ENCODE results near the gene MTREX.

Gene MTREX

DNA sequence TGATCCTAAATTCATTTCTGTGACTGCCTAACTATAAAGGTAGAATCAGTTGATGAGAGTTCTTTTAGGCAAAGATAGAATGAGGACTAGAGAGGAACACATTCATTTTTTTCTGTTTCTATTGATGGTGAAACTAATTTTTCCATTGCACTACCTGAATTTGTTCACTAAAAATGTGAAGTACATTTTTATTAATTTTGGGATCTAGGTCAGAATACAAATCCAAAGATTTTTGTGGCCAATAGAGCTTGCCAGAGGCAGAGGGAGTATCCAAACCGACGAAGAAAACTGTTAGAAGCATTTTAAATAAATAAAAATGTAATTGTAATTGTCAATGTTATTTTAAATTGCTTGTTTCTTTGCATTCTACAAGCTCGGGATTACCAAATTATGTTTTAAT lies 78.1 kb downstream of the MTREX start:
- no peak for FAIRE-seq

DNA sequence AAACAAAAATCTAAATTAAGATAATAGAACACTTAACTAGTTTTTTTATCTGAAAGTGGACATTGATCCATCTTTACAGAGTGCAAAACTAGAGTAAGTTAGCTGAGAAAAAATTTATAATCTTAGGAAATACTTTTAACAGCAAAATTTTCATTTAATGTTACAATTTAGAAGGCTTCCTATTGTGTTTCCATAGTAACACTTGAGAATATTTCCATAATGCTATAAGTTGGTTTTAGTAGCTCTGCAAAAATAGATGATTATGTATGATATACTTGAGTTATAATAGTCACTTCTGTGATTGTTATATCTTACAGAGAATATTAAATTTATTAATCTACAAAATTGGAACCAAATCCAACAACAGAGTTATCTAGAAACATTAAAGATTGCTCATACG lies 78.6 kb downstream of the MTREX start:
- FAIRE-seq, result peak; percentile 8

DNA sequence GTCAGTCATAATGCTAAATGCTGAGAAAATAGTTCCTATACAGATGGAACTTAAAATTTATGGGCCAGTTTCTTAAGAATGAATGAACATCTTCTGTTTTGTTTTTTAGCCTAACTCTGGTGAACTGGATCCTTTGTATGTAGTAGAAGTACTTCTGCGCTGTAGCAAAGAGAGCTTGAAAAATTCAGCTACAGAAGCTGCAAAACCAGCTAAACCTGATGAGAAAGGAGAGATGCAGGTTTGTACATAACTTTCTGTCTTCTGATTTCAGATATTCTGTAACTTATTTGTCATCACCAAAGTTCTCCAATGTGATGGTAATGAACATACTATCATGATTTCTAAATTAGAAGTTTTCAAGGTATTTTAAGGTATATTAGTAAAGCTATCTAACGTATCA lies 80.1 kb downstream of the MTREX start:
- FAIRE-seq, result no peak

DNA sequence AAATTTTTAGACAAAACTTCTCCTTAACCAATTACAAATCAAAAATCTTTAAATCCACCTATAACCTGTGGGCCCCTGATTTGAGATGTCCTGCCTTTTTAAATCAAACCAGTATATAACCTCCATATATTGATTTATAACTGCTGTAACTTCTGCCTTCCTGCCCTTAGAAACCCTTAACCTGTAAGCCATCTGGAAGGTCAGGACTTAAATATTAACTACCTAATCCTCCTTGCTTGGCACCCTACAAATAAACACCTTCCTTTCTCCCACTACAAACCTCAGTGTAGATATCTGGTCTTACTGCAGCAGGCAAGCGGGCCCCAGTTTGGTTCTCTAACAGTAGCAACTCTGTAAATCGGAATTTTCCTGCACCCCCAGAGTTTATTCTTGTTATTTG lies 83.9 kb downstream of the MTREX start:
- no peak for FAIRE-seq

DNA sequence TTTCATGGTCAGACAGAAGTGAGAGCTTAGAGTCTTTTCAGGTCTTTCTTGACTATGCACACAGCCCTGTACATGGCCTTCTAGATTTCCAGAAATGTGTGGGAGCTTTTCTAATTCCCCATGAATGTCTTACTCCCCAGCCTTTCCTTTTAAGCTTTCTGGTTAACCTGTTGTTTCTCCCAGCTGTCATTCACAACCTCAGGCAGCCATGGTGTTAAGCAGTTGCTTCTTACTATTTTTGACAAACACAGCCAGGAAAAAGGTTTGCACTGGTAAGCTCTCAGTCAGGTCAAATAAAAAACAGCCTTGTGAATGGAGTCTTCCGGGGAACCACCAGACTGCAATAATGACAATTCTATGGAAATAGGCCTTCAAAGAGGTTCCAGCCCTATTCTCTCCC lies 84.9 kb downstream of the MTREX start:
- FAIRE-seq, result no peak

DNA sequence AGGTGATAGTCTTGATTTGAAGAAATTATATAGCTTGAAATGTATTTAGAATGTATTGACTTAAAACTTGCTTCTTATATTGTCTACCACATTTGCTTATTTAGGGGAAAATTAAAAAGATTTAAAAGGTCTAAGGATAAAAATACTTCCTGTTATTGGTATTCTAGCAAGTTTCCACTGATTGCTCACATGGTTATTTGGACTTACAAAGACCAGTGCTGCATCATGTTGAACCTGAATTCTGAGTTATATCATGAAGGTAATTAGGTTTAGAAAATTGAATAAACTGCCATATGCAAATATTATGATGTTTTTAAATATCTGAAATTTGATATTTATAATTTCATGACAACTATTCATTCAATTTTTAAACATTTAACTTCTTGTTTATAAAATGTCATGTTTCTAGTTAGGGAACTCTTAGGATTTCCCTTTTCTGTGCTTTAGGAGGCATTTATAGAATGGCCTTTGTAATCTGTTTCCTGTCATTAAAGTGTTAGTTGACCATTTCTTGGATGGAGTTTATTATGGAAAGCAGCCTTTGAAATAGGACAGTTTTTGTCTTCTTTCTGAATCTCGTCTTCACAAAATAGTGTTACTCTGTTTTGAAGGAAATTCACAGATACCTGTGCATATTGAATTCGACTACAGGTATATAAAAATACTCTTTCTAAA lies 85.8 kb downstream of the MTREX start:
- peak; percentile 33 for FAIRE-seq

DNA sequence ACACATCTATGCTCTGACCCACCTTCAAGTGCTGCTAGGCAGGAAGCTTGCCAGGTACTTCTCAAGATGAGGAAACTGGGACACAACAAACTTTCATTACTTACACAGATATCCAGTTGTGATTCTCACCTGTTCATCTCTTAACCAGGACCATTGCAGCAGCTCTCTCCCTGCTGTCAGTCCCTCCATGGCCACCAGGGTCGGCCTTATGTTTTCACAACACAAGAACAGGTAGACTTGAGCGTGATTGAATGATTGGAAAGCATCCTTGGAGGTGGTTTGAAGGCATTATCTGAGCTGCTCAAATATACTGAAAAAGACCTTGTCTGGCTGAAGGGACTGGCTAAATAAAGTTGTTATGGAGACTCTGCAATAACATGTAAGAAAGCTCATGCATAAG lies 94.4 kb downstream of the MTREX start:
- no peak for FAIRE-seq

DNA sequence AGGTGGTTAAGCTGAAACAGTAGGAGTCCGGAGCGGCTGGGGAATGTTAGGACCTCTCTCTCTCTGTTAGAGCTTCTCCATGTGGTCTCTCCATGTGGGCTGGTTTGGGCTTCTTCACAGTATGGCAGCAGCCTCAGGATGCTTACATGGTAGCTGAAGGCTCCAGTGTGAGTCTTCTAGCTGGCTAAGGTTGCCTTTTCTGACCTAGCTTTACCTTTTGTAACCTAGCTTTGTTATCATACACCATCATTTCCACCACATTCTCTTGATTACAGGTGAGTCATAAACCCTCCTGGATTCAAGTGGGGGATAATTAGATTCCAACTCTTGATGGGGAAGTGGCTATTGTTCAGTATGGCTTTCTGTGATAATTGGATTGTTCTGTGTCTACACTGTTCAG lies 98.5 kb downstream of the MTREX start:
- FAIRE-seq, result no peak

DNA sequence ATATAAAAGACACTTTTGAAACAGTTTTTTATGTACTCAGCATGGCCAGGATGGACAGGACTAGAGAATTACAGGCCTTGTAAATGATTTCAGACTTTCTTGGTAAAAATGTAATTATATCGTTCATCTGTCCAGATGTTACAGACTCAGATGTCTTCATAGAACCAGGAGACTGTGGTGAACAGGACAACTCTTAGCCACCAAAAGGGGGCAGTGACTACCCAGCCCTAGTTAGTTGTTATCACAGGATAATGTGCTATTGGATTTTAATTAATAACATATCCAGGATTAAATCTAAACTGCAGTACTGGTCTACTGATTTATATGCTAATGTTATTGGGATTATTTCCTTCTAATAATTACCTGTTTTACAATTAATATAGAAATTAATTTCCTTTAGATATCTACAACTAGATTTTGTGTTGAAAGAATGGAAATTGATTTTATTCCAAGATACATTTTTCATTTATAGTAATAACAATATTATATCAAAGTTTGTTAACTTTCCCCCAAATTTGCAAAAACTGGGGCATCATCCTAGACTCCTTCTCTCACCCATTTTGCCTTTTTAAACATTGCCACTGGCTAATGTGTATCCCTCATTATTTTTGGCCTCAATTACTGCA lies 99.4 kb downstream of the MTREX start:
- peak; percentile 80 for FAIRE-seq

DNA sequence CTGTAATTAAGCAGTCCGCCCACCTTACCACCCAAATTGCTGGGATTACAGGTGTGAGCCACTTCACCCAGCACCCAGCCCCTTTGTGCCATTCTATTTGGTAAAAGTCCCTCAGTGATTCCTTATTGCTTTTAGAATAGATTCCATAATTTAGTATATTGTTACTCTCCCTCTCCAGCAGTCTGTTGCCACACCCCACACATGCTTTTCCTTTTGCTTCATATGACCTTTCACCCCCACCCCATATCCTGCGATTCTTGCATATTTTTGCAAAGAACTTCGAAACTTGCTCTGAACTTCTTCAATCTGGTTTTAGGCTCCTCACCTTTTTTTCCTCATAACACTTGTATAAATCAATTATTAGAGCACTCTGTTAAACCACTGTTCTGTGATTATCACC lies 100.2 kb downstream of the MTREX start:
- FAIRE-seq, result no peak

DNA sequence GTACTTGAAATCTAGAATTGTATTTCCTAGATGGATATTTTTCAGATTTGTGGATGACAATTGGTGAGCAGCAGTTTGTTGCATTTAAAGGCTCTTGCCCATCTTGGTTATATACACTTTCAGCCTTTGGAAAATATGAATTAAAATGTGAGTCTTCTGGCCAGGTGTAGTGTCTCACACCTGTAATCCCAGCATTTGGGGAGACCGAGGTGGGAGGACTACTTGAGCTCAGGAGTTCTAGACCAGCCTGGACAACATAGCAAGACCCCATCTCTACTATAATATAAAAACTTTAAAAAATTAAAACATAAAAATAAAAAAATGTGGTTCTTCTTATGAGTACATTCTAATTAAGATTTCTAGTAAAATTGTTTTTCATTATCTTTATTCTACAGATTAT lies 102.0 kb downstream of the MTREX start:
- no peak for FAIRE-seq

DNA sequence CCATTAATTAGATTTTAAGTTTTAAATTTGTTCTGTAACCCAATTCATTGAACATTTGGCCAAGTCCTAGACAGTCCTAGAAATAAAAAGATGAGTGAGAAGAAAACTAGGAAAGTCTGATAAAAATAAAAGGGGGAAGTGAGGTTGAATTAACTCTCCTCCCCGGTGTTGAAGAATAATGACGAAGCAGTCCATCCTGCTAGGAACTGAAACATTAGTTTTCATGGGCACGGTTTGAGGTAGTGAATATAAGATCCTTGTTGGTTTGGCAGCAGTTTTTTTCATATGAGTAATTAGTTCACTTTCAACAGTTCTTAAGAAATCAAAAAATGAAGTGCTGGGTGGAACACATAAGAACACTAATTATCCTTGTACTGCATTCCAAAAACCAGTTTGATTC lies 103.1 kb downstream of the MTREX start:
- FAIRE-seq, result no peak

DNA sequence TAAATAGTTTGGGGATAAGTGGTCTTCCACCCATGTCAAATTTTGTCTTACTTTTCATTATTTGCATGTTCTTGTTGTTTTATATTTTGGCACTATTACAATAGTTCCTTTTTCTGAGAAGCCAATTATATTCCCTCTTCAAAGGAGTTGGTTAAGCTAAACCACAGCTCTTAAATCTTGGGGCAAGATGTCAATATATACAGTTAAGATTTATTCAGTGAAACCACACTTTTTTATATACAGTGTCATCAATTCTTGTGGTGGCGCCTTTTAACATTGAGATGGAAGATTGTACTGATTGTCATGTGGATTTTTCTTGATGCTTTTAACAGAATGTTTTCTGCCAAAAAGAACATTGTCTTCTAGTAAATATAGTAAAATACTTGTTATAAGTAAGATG lies 104.1 kb downstream of the MTREX start:
- peak; percentile 48 for FAIRE-seq

DNA sequence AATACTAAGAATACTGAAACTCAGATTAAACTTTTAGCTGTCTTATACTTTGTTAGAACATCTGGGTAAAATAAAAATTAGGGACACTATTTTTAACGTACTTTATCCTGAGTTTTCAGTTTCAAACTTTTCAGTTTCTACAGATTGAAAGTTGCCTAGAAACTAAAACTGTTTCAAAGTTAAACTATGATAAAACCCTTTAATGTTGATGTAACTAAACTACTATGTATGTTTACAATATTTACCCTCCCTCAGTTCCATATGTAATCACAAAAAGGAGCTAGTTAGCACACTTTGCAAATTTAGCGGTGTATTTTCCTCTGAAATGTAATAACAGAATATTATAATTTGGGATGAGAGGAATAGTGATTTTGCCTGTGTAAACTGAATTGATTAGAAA lies 105.9 kb downstream of the MTREX start:
- FAIRE-seq, result no peak

DNA sequence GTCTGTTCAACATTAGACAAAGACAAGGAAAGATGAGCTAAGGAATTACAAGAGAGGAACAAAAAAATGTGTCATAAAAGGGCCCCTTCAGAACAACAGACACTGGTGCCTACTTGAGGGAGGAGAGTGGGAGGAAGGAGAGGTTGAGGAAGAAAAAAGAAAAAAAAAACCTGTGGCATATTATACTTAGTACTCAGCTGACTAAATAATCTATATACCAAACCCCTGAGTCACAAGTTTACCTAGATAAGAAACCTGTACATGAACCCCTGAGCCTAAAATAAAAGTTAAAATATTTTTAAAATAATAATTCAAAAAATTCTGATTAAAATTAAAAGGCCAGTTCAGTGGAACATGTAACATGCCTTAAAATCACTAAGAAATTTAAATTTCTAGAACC lies 107.3 kb downstream of the MTREX start:
- FAIRE-seq, result no peak

DNA sequence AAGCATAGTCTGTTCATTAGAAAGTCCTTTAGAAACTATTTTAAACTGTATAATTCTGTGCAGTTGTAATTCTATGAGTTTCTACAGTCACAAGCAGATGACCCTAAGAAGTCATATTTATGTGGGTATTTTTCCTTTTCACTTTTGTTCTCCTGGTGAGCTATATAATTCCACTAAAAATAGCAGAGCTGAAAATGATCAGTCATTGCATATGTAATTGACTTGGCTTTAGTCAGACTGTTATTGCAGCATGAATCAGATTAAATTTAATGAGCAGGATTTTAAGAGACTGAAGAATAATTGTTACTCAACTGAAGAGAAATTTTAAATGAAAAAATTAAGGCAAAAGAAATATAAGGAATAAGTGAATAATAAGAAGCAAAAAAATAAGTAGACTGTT lies 108.5 kb downstream of the MTREX start:
- no peak for FAIRE-seq

DNA sequence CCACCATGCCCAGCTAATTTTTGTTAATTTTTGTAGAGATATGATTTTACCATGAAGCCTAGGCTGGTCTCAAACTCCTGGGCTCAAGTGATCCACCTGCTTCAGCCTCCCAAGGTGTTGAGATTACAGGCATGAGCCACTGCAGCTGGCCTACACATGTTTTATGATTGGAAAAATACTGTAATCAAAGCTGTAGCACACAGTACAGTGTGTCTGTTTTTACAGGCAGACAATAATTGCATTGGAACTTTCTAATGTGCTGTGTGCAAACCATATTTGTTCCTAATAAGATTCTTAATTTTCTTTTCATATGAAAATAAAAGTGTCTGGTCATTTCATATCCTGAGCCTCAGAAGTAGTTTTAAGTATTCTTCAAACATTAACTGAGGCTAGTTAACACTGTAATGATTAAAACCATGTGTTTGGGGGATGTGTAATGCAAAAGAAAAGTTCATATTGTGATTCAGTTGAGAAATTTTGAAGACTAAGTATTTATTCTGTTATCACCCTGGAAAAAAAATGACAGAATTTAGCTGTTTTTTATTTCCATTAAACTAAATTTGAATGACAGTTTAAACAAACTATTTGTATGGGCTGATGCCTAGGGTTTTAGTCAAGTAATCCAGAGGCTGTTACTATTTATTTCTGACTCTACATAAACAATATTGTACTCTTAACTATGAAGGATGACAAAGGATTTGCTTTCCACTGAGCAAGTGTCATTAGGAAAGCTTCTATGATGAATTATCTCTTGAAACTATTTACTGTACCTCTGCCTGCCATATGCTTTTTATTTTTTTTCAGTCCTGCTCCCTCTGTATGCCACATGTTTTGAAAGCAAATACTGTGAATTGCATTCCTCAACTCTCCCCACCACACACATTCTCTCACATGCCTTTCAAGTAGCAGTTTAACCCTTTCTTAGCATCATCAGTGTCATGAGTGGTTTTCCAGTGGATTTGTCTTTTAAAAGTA lies 111.5 kb downstream of the MTREX start:
- peak; percentile 83 for FAIRE-seq

DNA sequence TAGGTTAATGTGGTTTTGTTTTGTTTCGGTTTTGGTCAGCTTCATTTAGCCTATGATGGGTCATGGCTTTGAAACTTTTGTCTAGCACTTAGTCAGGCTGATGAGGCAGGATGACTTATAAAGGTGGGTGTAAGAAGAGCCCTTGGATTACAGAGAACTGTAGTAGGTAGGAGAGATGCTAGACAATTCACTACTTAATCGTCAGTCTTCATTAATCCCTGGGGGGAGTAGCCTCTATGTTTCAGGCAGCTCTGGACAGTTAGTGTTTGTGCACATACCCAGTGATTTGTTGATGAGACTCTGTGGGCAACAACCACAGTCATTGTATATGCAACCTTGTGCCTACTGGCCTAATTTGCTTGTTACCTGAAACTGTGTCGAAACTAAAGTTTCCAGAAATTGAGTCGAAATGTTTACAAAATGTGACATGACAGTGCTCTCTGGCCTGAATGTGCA lies 113.3 kb downstream of the MTREX start:
- no peak for FAIRE-seq

DNA sequence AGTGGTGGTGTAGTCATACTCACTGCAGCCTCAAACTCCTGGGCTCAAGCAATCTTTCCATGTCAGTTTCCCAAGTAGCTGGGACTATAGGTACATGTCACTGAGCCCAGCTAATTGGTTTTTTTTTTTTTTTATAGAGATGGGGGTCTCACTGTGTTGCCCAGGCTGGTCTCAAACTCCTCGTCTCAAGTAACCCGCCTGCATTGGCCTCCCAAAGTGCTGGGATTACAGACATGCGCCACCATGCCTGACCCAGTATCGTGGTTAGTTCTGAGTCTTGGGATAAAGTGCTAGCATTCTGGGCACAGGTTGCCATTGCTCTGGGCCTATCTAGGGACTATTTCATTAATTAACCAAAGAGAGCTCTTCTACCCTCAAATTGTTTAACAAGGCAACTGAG lies 118.7 kb downstream of the MTREX start:
- no peak for FAIRE-seq

DNA sequence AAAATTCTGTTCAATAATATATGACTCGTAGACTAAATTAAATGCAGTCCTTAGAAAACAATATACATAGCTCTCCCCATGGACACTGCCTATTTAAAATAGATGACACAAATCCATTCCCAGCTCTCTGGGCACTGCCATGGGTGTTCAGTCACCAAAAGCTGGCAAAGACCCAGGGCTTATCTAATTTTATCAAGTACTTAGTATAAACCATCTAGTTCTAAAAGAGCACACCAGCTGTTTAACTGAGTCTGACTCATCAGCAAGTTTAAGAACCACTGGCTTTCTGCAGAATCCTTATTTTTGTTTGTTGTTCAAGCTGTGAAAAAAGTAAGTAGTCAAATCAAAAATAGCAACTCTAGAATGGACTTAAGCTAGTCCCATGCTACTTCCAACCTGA lies 119.4 kb downstream of the MTREX start:
- no peak for FAIRE-seq

DNA sequence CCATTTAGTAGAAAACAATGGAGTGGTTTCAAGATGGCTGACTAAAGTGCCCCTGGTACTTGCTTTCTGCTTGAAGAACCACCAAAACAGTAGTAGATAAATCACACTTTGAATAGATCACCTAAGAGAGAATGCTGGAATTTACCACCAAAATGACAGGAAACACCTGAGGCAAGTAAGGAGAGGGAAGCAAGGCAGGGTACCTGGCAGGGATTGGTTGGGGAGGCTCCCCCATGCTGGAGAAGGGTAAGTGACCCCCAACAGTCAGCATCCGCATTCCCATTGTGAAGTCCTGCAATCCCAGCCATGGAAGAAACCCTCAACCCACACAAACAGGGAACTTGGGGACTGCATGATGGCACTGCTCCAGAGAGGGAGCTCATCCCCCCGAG lies 121.4 kb downstream of the MTREX start:
- no peak for FAIRE-seq

DNA sequence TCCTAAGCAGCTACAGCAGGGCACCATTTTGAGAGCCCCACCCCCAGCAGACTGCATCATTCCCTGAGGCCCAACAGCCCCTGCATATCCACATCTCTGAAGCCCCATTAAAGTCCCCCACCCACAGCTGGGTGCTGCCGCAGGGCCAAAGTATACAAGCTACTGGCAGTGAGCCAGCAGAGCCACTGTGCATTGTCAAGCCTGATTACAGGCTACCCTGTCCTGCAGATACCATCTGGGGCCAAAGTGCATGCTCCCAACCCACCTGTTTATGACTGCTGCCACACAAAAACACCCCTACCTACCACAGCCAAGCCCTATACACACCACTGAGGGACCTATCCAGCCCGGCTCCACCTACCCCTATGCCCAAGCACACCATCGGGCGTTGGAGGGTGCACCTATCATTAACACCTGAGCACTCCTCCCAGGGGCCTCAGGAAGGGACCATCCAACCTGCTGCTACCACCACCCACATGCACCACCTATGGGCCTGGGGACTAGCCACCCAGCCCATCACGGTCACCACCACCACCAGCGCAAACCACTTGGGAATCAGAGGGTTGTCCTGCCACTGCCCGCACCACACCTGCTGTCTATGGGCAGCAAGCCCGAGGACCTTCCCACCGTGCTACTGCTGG lies 121.9 kb downstream of the MTREX start:
- no peak for FAIRE-seq

DNA sequence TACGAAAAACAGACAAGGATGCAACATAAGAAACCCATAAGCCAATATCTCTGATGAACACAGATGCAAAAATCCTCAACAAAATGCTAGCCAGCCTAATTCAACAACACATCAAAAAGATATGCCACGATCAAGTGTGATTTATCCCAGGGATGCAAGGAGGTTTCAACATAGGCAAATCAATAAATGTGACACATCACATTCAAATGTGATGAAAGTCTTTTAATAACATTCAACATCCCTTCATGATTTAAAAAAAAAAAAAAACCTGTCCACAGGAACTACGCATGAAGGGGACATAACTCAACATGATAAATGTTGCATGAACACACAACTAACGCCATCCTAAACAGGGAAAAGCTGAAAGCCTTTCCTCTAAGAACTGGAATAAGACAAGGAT lies 124.8 kb downstream of the MTREX start:
- FAIRE-seq, result no peak
